GM12872 (cell line): ENCODE measurements around the gene AHI1.

Experiments used
- TF ChIP-seq, protein P1 (sequence below): IDR thresholded peaks from 3 replicates; pipeline ENCODE4 v1.5.1; 2011; ENCODE audit warnings: low read depth, mild to moderate bottlenecking, low read length, moderate library complexity; ENCODE audit not compliant: insufficient read depth

Gene AHI1

DNA sequence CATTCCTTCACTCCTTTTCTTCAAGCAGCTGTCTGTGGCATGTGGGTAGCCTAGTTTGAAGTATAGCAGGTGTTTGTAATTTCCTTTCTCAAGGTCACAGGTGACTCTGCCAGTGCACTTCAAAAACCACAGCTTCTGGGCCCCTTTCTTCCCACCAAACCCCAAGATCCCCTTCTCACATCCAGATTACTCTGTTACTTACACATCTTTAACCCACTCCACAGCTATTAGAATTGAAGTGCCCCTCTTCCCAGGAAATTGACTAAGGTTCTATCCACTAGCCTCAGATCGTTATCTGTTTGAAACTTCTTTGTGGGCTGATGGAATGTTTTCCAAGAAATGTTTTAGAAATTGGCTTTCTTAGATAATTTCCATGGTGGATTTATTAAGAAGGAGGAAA, 150.8 kb downstream of the AHI1 start:
- TF ChIP-seq, protein P1, sequence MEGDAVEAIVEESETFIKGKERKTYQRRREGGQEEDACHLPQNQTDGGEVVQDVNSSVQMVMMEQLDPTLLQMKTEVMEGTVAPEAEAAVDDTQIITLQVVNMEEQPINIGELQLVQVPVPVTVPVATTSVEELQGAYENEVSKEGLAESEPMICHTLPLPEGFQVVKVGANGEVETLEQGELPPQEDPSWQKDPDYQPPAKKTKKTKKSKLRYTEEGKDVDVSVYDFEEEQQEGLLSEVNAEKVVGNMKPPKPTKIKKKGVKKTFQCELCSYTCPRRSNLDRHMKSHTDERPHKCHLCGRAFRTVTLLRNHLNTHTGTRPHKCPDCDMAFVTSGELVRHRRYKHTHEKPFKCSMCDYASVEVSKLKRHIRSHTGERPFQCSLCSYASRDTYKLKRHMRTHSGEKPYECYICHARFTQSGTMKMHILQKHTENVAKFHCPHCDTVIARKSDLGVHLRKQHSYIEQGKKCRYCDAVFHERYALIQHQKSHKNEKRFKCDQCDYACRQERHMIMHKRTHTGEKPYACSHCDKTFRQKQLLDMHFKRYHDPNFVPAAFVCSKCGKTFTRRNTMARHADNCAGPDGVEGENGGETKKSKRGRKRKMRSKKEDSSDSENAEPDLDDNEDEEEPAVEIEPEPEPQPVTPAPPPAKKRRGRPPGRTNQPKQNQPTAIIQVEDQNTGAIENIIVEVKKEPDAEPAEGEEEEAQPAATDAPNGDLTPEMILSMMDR, result no peak

DNA sequence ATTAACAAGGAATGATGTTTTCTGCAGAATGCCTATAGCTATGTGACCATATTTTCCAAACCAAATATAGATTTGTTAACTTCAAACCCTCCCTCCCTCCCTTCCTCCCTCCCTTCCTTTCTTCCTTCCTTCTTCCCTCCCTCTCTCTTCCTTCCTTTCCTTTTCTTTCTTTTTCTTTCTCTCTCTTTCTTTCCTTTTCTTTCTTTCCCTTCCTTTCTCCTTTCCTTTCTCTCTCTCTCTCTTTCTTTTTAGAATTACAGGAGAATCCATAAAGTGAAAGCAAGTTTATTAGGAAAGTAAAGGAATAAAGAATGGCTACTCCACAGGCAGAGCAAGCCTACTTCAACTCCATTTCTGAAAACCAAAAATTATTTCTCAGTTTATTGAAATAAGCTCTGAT, 153.0 kb downstream of the AHI1 start:
- TF ChIP-seq, protein P1, result no peak

DNA sequence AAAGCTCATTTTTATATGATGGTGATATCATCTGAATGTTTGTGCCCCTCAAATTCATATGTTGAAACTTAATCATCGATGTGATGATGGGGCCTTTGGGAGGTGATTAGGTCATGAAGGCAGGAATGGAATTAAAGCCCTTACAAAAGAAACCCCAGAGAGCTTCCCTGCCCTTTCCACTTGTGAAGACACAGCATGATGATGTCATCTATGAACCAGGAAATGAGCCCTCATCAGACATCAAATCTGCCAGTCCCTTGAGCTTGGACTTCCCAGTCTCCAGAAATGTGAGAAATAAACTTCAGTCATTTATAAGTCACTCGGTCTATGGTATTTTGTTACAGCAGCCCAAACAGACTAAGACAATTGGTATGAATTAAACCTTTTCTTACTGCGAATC, 163.4 kb downstream of the AHI1 start:
- TF ChIP-seq, protein P1, result no peak

DNA sequence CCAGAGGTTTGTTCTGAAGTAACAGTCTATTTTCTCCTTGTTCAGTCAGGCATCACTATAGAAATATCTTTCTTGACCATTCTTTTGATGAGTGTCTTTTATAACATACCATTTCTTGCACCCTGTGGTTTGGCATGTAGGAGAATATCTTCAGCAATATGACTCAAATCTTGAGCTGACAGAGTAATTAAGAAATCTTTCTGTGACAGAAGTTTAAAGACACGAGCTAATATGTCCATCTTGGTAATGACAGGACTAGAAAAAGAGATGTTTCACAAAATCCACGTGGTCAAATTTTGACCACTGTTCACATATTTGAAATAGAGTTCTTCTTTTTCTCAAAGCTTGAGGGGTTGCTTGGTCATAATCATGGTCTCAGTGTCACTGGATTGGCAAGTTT, 166.5 kb downstream of the AHI1 start:
- TF ChIP-seq, protein P1, result no peak

DNA sequence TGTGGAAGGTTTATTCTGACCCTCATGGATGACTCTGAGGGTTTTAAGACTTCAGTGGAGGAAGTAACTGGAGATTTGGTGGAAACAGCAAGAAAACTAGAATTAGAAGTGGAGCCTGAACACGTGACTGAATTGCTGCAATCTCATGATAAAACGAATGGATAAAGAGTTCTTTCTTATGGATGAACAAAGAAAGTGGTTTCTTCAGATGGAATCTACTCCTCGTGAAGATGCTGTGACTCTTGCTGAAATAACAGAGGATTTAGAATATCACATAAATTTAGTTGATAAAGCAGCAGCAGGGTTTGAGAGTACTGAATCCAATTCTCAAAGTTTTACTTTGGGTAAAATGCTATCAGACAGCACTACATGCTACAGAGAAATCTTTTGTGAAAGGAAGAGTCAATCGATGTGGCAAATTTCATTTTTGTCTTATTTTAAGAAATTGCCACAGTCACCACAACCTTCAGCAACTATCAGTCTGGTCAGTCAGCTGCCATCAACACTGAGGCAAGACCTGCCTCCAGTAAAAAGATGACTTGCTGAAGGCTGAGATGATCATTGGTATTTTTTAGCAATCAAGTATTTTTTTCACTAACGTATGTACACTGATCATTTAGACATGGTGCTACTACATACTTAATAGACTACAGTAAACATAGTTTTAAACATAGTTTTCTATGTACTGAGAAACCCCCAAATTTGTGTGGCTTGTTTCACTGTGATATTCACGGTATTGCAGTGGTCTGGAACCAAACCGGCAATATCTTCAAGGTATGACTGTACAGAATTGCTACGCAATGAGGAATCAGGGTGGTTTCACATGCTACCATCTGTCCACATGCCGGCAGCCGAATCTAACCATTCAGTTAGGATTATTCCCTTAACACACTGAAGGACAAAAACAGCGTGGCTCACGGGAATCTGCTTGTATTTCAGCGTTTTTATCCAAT, 167.4 kb downstream of the AHI1 start:
- TF ChIP-seq, protein P1, result no peak

DNA sequence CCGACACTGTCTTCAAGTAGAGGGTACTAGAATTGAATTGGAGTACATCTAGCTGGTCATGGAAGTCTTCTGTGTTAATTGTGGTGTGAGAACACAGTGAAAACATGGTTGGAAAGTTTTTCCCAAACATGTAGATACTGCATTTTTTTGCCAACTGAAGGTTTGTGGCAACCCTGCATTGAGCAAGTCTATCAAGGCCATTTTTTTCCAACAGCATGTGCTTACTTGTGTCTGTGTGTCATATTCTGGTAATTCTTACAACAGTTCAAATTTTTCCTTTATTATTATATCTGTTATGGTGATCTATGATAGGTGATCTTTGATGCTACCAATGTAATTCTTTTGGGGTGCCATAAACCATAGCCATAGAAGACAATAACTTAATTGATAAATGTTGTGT, 169.4 kb downstream of the AHI1 start:
- TF ChIP-seq, protein P1, result no peak

DNA sequence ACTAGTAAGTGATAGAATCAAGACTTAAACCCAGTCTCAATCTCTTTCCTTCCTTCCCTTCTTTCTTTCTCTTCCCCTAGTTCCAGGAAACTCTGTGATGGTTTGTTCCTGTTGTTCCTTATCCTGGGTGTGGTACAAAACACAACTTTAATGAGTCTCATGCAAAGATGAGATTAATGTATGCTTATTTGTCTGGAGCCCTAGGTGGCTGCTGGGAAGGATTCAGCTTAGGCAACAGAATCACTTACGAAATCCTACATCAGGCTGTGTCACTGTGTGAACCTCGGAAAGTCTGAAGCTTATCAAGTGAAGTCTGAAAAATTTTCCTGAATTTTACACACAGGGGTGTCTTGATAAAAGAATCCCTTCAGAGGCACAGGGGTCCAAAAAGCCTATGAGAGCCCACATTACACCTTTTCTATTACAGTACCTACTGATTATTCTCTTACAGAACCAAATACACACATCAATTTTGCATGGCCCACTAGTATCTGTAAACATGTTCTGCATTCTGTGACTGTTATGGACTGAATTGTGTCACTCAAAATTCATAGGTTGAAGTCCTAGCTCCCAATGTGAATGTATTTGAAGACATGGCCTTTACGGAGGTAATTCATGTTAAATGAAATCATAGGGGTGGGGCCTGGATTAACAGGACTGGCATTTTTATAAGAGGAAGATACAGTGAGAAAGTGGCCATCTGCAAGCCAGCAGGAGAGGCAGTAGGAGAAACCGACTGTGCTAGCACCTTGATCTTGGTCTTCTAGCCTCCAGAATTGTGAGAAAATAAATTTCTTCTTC, 171.7 kb downstream of the AHI1 start:
- TF ChIP-seq, protein P1, result no peak
